Upper lobe of right lung (tissue), 1 donor: ENCODE data around the gene BAZ2A. TPM values are rescaled to one million over a fixed set of nuclear protein-coding genes. Genes with fewer than 3 reads are reported as not detected.

Experiments
- ATAC-seq: fragments of 200-7000 bp; cut with Tn5 transposase; one replicate; pipeline ENCODE4 v1.9.1; 2020; ENCODE audit warnings: mild to moderate bottlenecking, moderate library complexity
- DNase-seq: peaks from one replicate; pipeline ENCODE4 v3.0.0-alpha.2; 2020
- H3K27ac ChIP-seq: fragments of 200-600 bp; one replicate; pipeline ENCODE4 v1.8.0; 2022
- H3K27me3 ChIP-seq: fragments of 200-600 bp; one replicate; pipeline ENCODE4 v1.8.0; 2022; ENCODE audit warnings: mild to moderate bottlenecking
- H3K36me3 ChIP-seq: fragments of 200-600 bp; one replicate; pipeline ENCODE4 v1.8.0; 2022
- H3K4me1 ChIP-seq: fragments of 200-600 bp; one replicate; pipeline ENCODE4 v1.8.0; 2022
- H3K4me3 ChIP-seq: fragments of 200-600 bp; one replicate; pipeline ENCODE4 v1.8.0; 2022; ENCODE audit warnings: mild to moderate bottlenecking
- H3K9me3 ChIP-seq: fragments of 200-600 bp; one replicate; pipeline ENCODE4 v1.8.0; 2022
- intact Hi-C: fragments of 100-400 bp; cut with DNase I; formaldehyde crosslinking; loops from one replicate; pipeline ENCODE4 v1.11.0; 2022
- total RNA-seq: library from RNA; stranded (reverse); fragmentation: NEBNext Ultra II Directional; extraction: Animal tissue kit (Norgen Biotek cat#: 25700); gene quantifications from one replicate; pipeline ENCODE4 v1.2.1, GENCODE V29; 2021
- TF ChIP-seq, protein P1 (sequence below): fragments of 200-600 bp; IDR thresholded peaks from one replicate; pipeline ENCODE4 v1.8.0; 2022; ENCODE audit warnings: antibody characterized with exemption
- donor health status: DM: no; HTN: yes; CAD: no; lungs with severe emphysema.

The BAZ2A gene
- total RNA-seq, 1 donor from 2014 or later, result 98.5 TPM

GRCh38 chr12:56634242-56634836 lies 4.2 kb upstream of the BAZ2A start:
- DNase-seq (peak; percentile 86), ATAC-seq (peak; percentile 37)
- H3K9me3 ChIP-seq, result no peaks in the 10 kb centered on the region
- peaks cover 51% of the 10 kb centered on the region for H3K4me1 ChIP-seq
- intact Hi-C loops, result no loop called here
- peaks cover 19% of the 10 kb centered on the region for H3K36me3 ChIP-seq
- H3K27ac ChIP-seq, result peak overlapping the region; percentile 92
- no peaks in the 10 kb centered on the region for H3K27me3 ChIP-seq
- TF ChIP-seq, protein P1, sequence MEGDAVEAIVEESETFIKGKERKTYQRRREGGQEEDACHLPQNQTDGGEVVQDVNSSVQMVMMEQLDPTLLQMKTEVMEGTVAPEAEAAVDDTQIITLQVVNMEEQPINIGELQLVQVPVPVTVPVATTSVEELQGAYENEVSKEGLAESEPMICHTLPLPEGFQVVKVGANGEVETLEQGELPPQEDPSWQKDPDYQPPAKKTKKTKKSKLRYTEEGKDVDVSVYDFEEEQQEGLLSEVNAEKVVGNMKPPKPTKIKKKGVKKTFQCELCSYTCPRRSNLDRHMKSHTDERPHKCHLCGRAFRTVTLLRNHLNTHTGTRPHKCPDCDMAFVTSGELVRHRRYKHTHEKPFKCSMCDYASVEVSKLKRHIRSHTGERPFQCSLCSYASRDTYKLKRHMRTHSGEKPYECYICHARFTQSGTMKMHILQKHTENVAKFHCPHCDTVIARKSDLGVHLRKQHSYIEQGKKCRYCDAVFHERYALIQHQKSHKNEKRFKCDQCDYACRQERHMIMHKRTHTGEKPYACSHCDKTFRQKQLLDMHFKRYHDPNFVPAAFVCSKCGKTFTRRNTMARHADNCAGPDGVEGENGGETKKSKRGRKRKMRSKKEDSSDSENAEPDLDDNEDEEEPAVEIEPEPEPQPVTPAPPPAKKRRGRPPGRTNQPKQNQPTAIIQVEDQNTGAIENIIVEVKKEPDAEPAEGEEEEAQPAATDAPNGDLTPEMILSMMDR, result no peak
- peak overlapping the region; percentile 87 for H3K4me3 ChIP-seq

GRCh38 chr12:56633468-56634241 lies 3.5 kb upstream of the BAZ2A start:
- Histone ChIP-seq H3K27me3 (no peaks in the 10 kb centered on the region), H3K4me1 (peaks cover 51% of the 10 kb centered on the region), H3K4me3 (peak overlapping the region; percentile 87), H3K27ac (peak overlapping the region; percentile 92), H3K36me3 (peaks cover 12% of the 10 kb centered on the region), H3K9me3 (no peaks in the 10 kb centered on the region)
- intact Hi-C loops, result no loop called here
- TF ChIP-seq, protein P1, result no peak
- DNase-seq (no peak), ATAC-seq (no peak)

GRCh38 chr12:56632701-56633467 lies 2.8 kb upstream of the BAZ2A start:
- Histone ChIP-seq H3K27me3 (no peaks in the 10 kb centered on the region), H3K4me1 (peaks cover 52% of the 10 kb centered on the region), H3K36me3 (peaks cover 4% of the 10 kb centered on the region), H3K4me3 (peak overlapping the region; percentile 26), H3K9me3 (no peaks in the 10 kb centered on the region), H3K27ac (peak overlapping the region; percentile 60)
- TF ChIP-seq, protein P1, result no peak
- intact Hi-C loops, result no loop called here
- no peak for DNase-seq
- ATAC-seq, result no peak

- DNase-seq, result peak; percentile 91
- no peaks in the 10 kb centered on the region for H3K9me3 ChIP-seq
- peaks cover 52% of the 10 kb centered on the region for H3K4me1 ChIP-seq
- H3K27me3 ChIP-seq, result no peaks in the 10 kb centered on the region
- peak overlapping the region; percentile 60 for H3K27ac ChIP-seq
- intact Hi-C loops, result no loop called here
- peak; percentile 50 for ATAC-seq
- H3K36me3 ChIP-seq, result peaks cover 7% of the 10 kb centered on the region
- TF ChIP-seq, protein P1, result no peak
- peak overlapping the region; percentile 26 for H3K4me3 ChIP-seq
Observed at GRCh38 chr12:56631790-56632700, 1.9 kb upstream of the BAZ2A start.
